ENCODE results near the gene FNDC3B. TPM values are rescaled to one million over a fixed set of nuclear protein-coding genes. Genes with fewer than 3 reads are reported as not detected.

The FNDC3B gene
- total RNA-seq, 2 experiments from 2014 or later = 14.4 to 17.8 TPM

Other genes with a start within 250 kb of the FNDC3B start
- 1 to 10 TPM in 1 of 2 experiments, under 1 TPM in 1; 0.99 to 1.4 TPM for gene PLD1, start 229.1 kb upstream of the FNDC3B start, total RNA-seq
- not detected for gene TMEM212, start 196.2 kb upstream of the FNDC3B start, total RNA-seq

All from activated CD4-positive, alpha-beta memory T cell treated with anti-CD3 and anti-CD28 coated beads for 36 hours (primary cell).